A549 (cell line): ENCODE results near the gene DDR2. TPM values are rescaled to one million over a fixed set of nuclear protein-coding genes. Genes with fewer than 3 reads are reported as not detected.

Source experiments
- ATAC-seq, 2 experiments: fragments of 200-7000 bp in 1 of 2; fragments of >200 bp in 1 of 2; cut with Nextera tagmentation in 1 of 2; cut with Tn5 transposase in 1 of 2; 3 replicates each; pipeline versions ENCODE4 v1.8.0 to v1.9.1; 2018 to 2020; ENCODE audit warnings: mild to moderate bottlenecking in 1 of 2, moderate library complexity in 1 of 2
- CTCF ChIA-PET: fragments of 300-600 bp; sonication (Branson Sonifier 250); formaldehyde crosslinking; extraction: SDS; loops from one replicate; lab custom pipeline; 2021; ENCODE audit warnings: antibody characterized with exemption, inconsistent platforms; lab: Yijun Ruan, JAX
- POLR2A ChIA-PET: fragments of 350-600 bp; formaldehyde crosslinking; extraction: SDS; loops from one replicate; lab custom pipeline; 2021; ENCODE audit warnings: antibody characterized with exemption, inconsistent platforms; lab: Yijun Ruan, JAX
- DNase-seq, 2 experiments: peaks; one replicate each; pipeline versions ENCODE4 v3.0.0 to v3.0.0-alpha.2; 2011 to 2016; ENCODE audit warnings: low read depth in 1 of 2, low spot score in 1 of 2
- FAIRE-seq: peaks from 2 replicates; lab custom pipeline; 2011; peaks lifted over from hg19 to GRCh38; lab: Jason Lieb, UNC
- H3K27ac ChIP-seq, 2 experiments: fragments of >200 bp; sonication (Bioruptor Twin); formaldehyde crosslinking; 3 replicates each; pipeline ENCODE4 v1.5.1; 2016 to 2017
- H3K4me1 ChIP-seq: fragments of >200 bp; sonication (Bioruptor Twin); formaldehyde crosslinking; 3 replicates; pipeline ENCODE4 v1.6.1; 2016
- H3K4me2 ChIP-seq: fragments of >200 bp; sonication (Bioruptor Twin); formaldehyde crosslinking; 3 replicates; pipeline ENCODE4 v1.6.1; 2016
- H3K4me3 ChIP-seq: fragments of >200 bp; sonication (Bioruptor Twin); formaldehyde crosslinking; 3 replicates; pipeline ENCODE4 v1.5.1; 2016
- H3K9me3 ChIP-seq: fragments of >200 bp; sonication (Bioruptor Twin); formaldehyde crosslinking; 3 replicates; pipeline ENCODE4 v1.6.1; 2016
- BHLHE40 ChIP-seq: IDR thresholded peaks from 2 replicates; pipeline ENCODE4 v1.6.1; 2012; ENCODE audit warnings: low read depth, low read length, inconsistent platforms
- CBX8 ChIP-seq: fragments of 200-600 bp; sonication (generic); IDR thresholded peaks from 2 replicates; pipeline ENCODE4 v1.6.1; 2016
- CEBPB ChIP-seq, 2 experiments: fragments of >200 bp in 1 of 2; sonication (Bioruptor Twin) in 1 of 2; formaldehyde crosslinking in 1 of 2; IDR thresholded peaks; 2 replicates each; pipeline ENCODE4 v1.6.1; 2012 to 2016
- CHD4 ChIP-seq: fragments of 200-600 bp; sonication (generic); IDR thresholded peaks from 2 replicates; pipeline ENCODE4 v1.6.1; 2016; ENCODE audit warnings: antibody characterized with exemption, mild to moderate bottlenecking, borderline replicate concordance
- EHF ChIP-seq: fragments of 250-450 bp; sonication (Bioruptor Pico); IDR thresholded peaks from 2 replicates; pipeline ENCODE4 v1.5.0; 2020; ENCODE audit warnings: mild to moderate bottlenecking
- EP300 ChIP-seq, 2 experiments: fragments of >200 bp; sonication (Bioruptor Twin); formaldehyde crosslinking; IDR thresholded peaks; 2 replicates in 1 of 2; 3 replicates in 1 of 2; pipeline ENCODE4 v1.6.1; 2016 to 2017
- FOSB ChIP-seq: fragments of 250-450 bp; sonication (Bioruptor Pico); IDR thresholded peaks from 2 replicates; pipeline ENCODE4 v1.5.0; 2020; ENCODE audit warnings: mild to moderate bottlenecking, moderate library complexity
- FOXS1 ChIP-seq: fragments of 250-450 bp; sonication (Bioruptor Pico); IDR thresholded peaks from 2 replicates; pipeline ENCODE4 v1.5.0; 2020; ENCODE audit warnings: mild to moderate bottlenecking, moderate library complexity
- GATA3 ChIP-seq: IDR thresholded peaks from 2 replicates; pipeline ENCODE4 v1.6.1; 2012; ENCODE audit warnings: borderline replicate concordance
- HEYL ChIP-seq: fragments of 250-450 bp; sonication (Bioruptor Pico); IDR thresholded peaks from 2 replicates; pipeline ENCODE4 v1.8.0; 2021; ENCODE audit warnings: mild to moderate bottlenecking, moderate library complexity
- HOXA7 ChIP-seq: fragments of 250-450 bp; sonication (Bioruptor Pico); IDR thresholded peaks from 2 replicates; pipeline ENCODE4 v1.5.0; 2020; ENCODE audit warnings: mild to moderate bottlenecking, moderate library complexity
- JUN ChIP-seq, 2 experiments: fragments of >200 bp; sonication (Bioruptor Twin); formaldehyde crosslinking; IDR thresholded peaks; 2 replicates in 1 of 2; 3 replicates in 1 of 2; pipeline ENCODE4 v1.6.1; 2016 to 2017
- KDM5A ChIP-seq: fragments of 200-600 bp; sonication (generic); IDR thresholded peaks from 2 replicates; pipeline ENCODE4 v1.6.1; 2016; ENCODE audit warnings: antibody characterized with exemption, mild to moderate bottlenecking
- MAZ ChIP-seq: fragments of 150-350 bp; IDR thresholded peaks from 2 replicates; pipeline ENCODE4 v1.6.1; 2014; ENCODE audit warnings: antibody characterized with exemption, low read depth, low read length, borderline replicate concordance
- MYC ChIP-seq: IDR thresholded peaks from 2 replicates; pipeline ENCODE4 v1.6.1; 2012; ENCODE audit warnings: mild to moderate bottlenecking, inconsistent platforms, low read length, improper control_type of control experiment, borderline replicate concordance
- POLR2AphosphoS2 ChIP-seq: conservative IDR thresholded peaks from 2 replicates; pipeline ENCODE4 v1.6.1; 2012; ENCODE audit warnings: low read length, improper control_type of control experiment, inconsistent platforms
- RAD21 ChIP-seq, 2 experiments: fragments of >200 bp in 1 of 2; sonication (Bioruptor Twin) in 1 of 2; formaldehyde crosslinking in 1 of 2; IDR thresholded peaks in 1 of 2; conservative IDR thresholded peaks in 1 of 2; 2 replicates in 1 of 2; 3 replicates in 1 of 2; pipeline ENCODE4 v1.6.1; 2012 to 2018; ENCODE audit warnings: inconsistent platforms in 1 of 2
- RCOR1 ChIP-seq: fragments of 150-350 bp; IDR thresholded peaks from 2 replicates; pipeline ENCODE4 v1.6.1; 2014; ENCODE audit warnings: antibody characterized with exemption, low read length, low read depth
- SREBF2 ChIP-seq: fragments of 450-650 bp; IDR thresholded peaks from 2 replicates; pipeline ENCODE4 v1.6.1; 2014; ENCODE audit warnings: mild to moderate bottlenecking, moderate library complexity
- USF2 ChIP-seq: fragments of 450-650 bp; IDR thresholded peaks from 2 replicates; pipeline ENCODE4 v1.6.1; 2014; ENCODE audit warnings: antibody characterized with exemption
- ZC3H11A ChIP-seq: fragments of 450-650 bp; IDR thresholded peaks from 2 replicates; pipeline ENCODE4 v1.6.1; 2014; ENCODE audit warnings: antibody characterized with exemption, mild to moderate bottlenecking
- ZFP36 ChIP-seq: fragments of 450-650 bp; IDR thresholded peaks from 2 replicates; pipeline ENCODE4 v1.6.1; 2014; ENCODE audit warnings: borderline replicate concordance; ENCODE audit not compliant: partially characterized antibody
- ZNF302 ChIP-seq: fragments of 250-450 bp; sonication (Bioruptor Pico); IDR thresholded peaks from 2 replicates; pipeline ENCODE4 v1.9.0; 2021; ENCODE audit warnings: inconsistent platforms, mild to moderate bottlenecking, moderate library complexity
- ZSCAN20 ChIP-seq: fragments of 250-450 bp; sonication (Bioruptor Pico); IDR thresholded peaks from 2 replicates; pipeline ENCODE4 v1.8.0; 2022; ENCODE audit warnings: mild to moderate bottlenecking, moderate library complexity
- WGBS: methylation state at CpG from one replicate; pipeline ENCODE4 v1.1.6; 2017; ENCODE audit errors: missing lambda C conversion rate; 5-methylcytosine and 5-hydroxymethylcytosine counted together
- polyA plus RNA-seq, 4 experiments: library from polyadenylated mRNA; depleted of rRNA in 3 of 4; stranded (reverse); fragments of >200 nt; fragmentation: RNase III in 1 of 4; extraction: RNeasy Plus Mini Kit Qiagen cat#74134 plus additional on column Dnase treatment in 1 of 4; gene quantifications; 2 replicates in 3 of 4; 3 replicates in 1 of 4; pipeline ENCODE4 v1.2.3, GENCODE V29; 2011 to 2017
- TF ChIP-seq, protein P1 (sequence below): IDR thresholded peaks from 2 replicates; pipeline ENCODE4 v1.6.1; 2012
- TF ChIP-seq, protein P2 (sequence below): fragments of 250-450 bp; sonication (Bioruptor Pico); IDR thresholded peaks from 2 replicates; pipeline ENCODE4 v1.5.0; 2020; ENCODE audit warnings: low read depth, mild to moderate bottlenecking, moderate library complexity
- TF ChIP-seq, protein P3 (sequence below): fragments of >200 bp; sonication (Bioruptor Twin); formaldehyde crosslinking; IDR thresholded peaks from 3 replicates; pipeline ENCODE4 v1.5.1; 2016

DDR2 gene
- polyA plus RNA-seq, 2 of the 4 experiments (the other 2 are of a cell fraction), result 0.14 to 0.49 TPM

- FAIRE-seq (no peak), DNase-seq (no peak), ATAC-seq (no peak)
- Histone ChIP-seq H3K4me3 (no peak overlapping the region), H3K4me1 (peaks cover 9% of the 10 kb centered on the region; the same call in 2 of the 3 replicates), H3K4me2 (no peak overlapping the region), H3K27ac (no peak overlapping the region), H3K9me3 (no peaks in the 10 kb centered on the region)
- TF ChIP-seq CHD4, result no peak
- CTCF ChIA-PET, result interaction anchor here (0.6 to 0.8 kb wide), 2 partner anchors 41 to 93 kb away, joined by 3 to 4 read pairs; no protein-coding TSS in a partner anchor
- POLR2A ChIA-PET, result no interaction called here
- WGBS, result 67% methylated on average over 3 of the region's 3 CpGs
Observed at GRCh38 chr1:162706606-162707005, 74.3 kb downstream of the DDR2 start.

- no peak for FAIRE-seq
- WGBS, result 67% methylated on average over 1 of the region's 3 CpGs
- POLR2A ChIA-PET, result no interaction called here
Observed at GRCh38 chr1:162708286-162708685, 76.0 kb downstream of the DDR2 start.

GRCh38 chr1:162709132-162709860 is 77.0 kb downstream of the DDR2 start:
- Histone ChIP-seq H3K4me2 (no peak overlapping the region), H3K27ac (no peak overlapping the region), H3K4me3 (no peak overlapping the region), H3K9me3 (no peaks in the 10 kb centered on the region), H3K4me1 (peaks cover 9% of the 10 kb centered on the region; the same call in 2 of the 3 replicates)
- DNase-seq, result no peak
- no peak for ATAC-seq
- ChIA-PET POLR2A (no interaction called here), CTCF (no interaction called here)
- no peak for FAIRE-seq
- no peak for TF ChIP-seq ZSCAN20 (CRISPR knock-in tag)
- no peak for TF ChIP-seq HEYL (CRISPR knock-in tag)
- TF ChIP-seq ZNF302, result no peak
- TF ChIP-seq CHD4, result no peak
- no peak for TF ChIP-seq GATA3
- TF ChIP-seq, protein P1, sequence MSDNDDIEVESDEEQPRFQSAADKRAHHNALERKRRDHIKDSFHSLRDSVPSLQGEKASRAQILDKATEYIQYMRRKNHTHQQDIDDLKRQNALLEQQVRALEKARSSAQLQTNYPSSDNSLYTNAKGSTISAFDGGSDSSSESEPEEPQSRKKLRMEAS, result no peak
- TF ChIP-seq FOSB (CRISPR knock-in tag), result no peak
- no peak for TF ChIP-seq USF2
- TF ChIP-seq JUN (IDR thresholded peaks at IDR 0.05), result no peak
- no peak for TF ChIP-seq ZFP36
- no peak for TF ChIP-seq CEBPB (IDR thresholded peaks at IDR 0.05)
- no peak for TF ChIP-seq CBX8
- no peak for TF ChIP-seq BHLHE40
- no peak for TF ChIP-seq MYC
- TF ChIP-seq, protein P2, sequence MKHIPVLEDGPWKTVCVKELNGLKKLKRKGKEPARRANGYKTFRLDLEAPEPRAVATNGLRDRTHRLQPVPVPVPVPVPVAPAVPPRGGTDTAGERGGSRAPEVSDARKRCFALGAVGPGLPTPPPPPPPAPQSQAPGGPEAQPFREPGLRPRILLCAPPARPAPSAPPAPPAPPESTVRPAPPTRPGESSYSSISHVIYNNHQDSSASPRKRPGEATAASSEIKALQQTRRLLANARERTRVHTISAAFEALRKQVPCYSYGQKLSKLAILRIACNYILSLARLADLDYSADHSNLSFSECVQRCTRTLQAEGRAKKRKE, result no peak
- TF ChIP-seq EP300 (IDR thresholded peaks at IDR 0.05), result no peak
- no peak for TF ChIP-seq EHF (CRISPR knock-in tag)
- TF ChIP-seq SREBF2, result no peak
- 93% methylated on average over 4 of the region's 4 CpGs for WGBS

More at GRCh38 chr1:162708286-162708685, 76.0 kb downstream of the DDR2 start:
- Histone ChIP-seq H3K4me1 (peaks cover 9% of the 10 kb centered on the region; the same call in 2 of the 3 replicates), H3K27ac (no peak overlapping the region), H3K4me3 (no peak overlapping the region), H3K9me3 (no peaks in the 10 kb centered on the region), H3K4me2 (no peak overlapping the region)
- ATAC-seq, result no peak
- TF ChIP-seq POLR2AphosphoS2 (no peak), HOXA7 (CRISPR knock-in tag) (no peak), ZC3H11A (no peak), MAZ (no peak), CHD4 (no peak), RCOR1 (no peak), FOXS1 (CRISPR knock-in tag) (no peak), RAD21 (conservative IDR thresholded peaks at IDR 0.05 in 1 of 2, IDR thresholded peaks at IDR 0.05 in 1 of 2) (no peak), CEBPB (IDR thresholded peaks at IDR 0.05) (no peak), KDM5A (no peak), EHF (CRISPR knock-in tag) (no peak), JUN (IDR thresholded peaks at IDR 0.05) (no peak)
- TF ChIP-seq, protein P3, sequence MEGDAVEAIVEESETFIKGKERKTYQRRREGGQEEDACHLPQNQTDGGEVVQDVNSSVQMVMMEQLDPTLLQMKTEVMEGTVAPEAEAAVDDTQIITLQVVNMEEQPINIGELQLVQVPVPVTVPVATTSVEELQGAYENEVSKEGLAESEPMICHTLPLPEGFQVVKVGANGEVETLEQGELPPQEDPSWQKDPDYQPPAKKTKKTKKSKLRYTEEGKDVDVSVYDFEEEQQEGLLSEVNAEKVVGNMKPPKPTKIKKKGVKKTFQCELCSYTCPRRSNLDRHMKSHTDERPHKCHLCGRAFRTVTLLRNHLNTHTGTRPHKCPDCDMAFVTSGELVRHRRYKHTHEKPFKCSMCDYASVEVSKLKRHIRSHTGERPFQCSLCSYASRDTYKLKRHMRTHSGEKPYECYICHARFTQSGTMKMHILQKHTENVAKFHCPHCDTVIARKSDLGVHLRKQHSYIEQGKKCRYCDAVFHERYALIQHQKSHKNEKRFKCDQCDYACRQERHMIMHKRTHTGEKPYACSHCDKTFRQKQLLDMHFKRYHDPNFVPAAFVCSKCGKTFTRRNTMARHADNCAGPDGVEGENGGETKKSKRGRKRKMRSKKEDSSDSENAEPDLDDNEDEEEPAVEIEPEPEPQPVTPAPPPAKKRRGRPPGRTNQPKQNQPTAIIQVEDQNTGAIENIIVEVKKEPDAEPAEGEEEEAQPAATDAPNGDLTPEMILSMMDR, result no peak
- no peak for DNase-seq
- CTCF ChIA-PET, result interaction anchor here (0.9 kb wide), 1 partner anchor 13 kb away, joined by 3 read pairs; no protein-coding TSS in a partner anchor
